GM18858 (cell line): ENCODE results near the gene THEMIS.
"Not testable (repeated sequence)": the region's sequence is repeated elsewhere in the genome, so short reads cannot be mapped to it uniquely, and the experiment has no call there.

Experiments used
- ATAC-seq: cut with Tn5 transposase; IDR thresholded peaks from one replicate; pipeline ENCODE4 v1.9.1; 2021; ENCODE audit not compliant: unreplicated experiment

THEMIS gene

GRCh38 chr6:127738423-127738822, 162.4 kb downstream of the THEMIS start:
- no peak for ATAC-seq

GRCh38 chr6:127737768-127738167, 163.1 kb downstream of the THEMIS start:
- no peak for ATAC-seq

- ATAC-seq = peak; percentile 97
Observed at GRCh38 chr6:127737009-127737486, 163.8 kb downstream of the THEMIS start.

GRCh38 chr6:127732927-127733326, 167.9 kb downstream of the THEMIS start:
- no peak for ATAC-seq

- ATAC-seq = no peak
Observed at GRCh38 chr6:127727260-127727953, 173.5 kb downstream of the THEMIS start.

GRCh38 chr6:127725821-127726220, 175.0 kb downstream of the THEMIS start:
- ATAC-seq = no peak

- ATAC-seq = no peak
Observed at GRCh38 chr6:127718694-127719093, 182.2 kb downstream of the THEMIS start.

GRCh38 chr6:127717384-127717783, 183.5 kb downstream of the THEMIS start:
- ATAC-seq = no peak

- no peak for ATAC-seq
Observed at GRCh38 chr6:127716465-127716864, 184.4 kb downstream of the THEMIS start.

GRCh38 chr6:127710668-127711067, 190.2 kb downstream of the THEMIS start:
- no peak for ATAC-seq

GRCh38 chr6:127706216-127706615, 194.6 kb downstream of the THEMIS start:
- ATAC-seq = no peak

- ATAC-seq = no peak
Observed at GRCh38 chr6:127695108-127695507, 205.8 kb downstream of the THEMIS start.

- ATAC-seq = no peak
Observed at GRCh38 chr6:127691146-127691545, 209.7 kb downstream of the THEMIS start.

- ATAC-seq = no peak
Observed at GRCh38 chr6:127690588-127690987, 210.3 kb downstream of the THEMIS start.

- no peak for ATAC-seq
Observed at GRCh38 chr6:127690092-127690491, 210.8 kb downstream of the THEMIS start.

GRCh38 chr6:127687490-127687889, 213.4 kb downstream of the THEMIS start:
- not testable (repeated sequence) for ATAC-seq

GRCh38 chr6:127686084-127686483, 214.8 kb downstream of the THEMIS start:
- no peak for ATAC-seq

- no peak for ATAC-seq
Observed at GRCh38 chr6:127684501-127684900, 216.4 kb downstream of the THEMIS start.
